Right lobe of liver (tissue), 4 donors: ENCODE data around the gene KPNA1.

Source experiments
- POLR2A ChIP-seq: fragments of 450-650 bp; IDR thresholded peaks from one replicate; pipeline ENCODE4 v1.6.1; 2017; ENCODE audit warnings: antibody characterized with exemption, mild to moderate bottlenecking
- TF ChIP-seq, protein P1 (sequence below), 4 donors: fragments of 200-600 bp in 3 of 4; fragments of 450-650 bp in 1 of 4; IDR thresholded peaks; one replicate each; pipeline versions ENCODE4 v1.5.1 to v1.8.0; 2016 to 2022; ENCODE audit warnings: antibody characterized with exemption in 4 of 4, mild to moderate bottlenecking in 2 of 4
- donor health status: DM: no; HTN: no; CAD: no.
- donor health status: DM: no; HTN: no; CAD: no.
- donor health status: DM: no; HTN: yes; CAD: no.

DNA sequence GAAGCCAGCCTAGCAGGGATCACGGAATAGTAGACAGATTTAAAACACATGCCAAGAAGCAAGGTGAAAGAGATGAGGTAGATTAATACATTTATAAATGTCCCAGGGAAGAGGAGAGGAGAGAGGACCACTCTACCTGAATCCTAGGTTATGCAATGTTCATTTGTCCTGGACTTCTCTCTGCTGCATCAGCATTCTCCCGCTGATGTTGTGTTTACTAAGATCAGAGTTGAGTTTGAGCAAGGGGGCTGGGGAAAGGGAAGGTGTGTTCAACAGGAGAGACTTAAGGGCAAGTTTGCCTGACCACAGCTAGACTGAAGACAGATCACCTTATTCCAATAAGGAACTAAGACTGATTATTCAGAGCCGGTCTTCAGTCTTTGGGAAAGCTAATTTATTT lies 1.1 kb upstream of the KPNA1 start:
- TF ChIP-seq, protein P1, sequence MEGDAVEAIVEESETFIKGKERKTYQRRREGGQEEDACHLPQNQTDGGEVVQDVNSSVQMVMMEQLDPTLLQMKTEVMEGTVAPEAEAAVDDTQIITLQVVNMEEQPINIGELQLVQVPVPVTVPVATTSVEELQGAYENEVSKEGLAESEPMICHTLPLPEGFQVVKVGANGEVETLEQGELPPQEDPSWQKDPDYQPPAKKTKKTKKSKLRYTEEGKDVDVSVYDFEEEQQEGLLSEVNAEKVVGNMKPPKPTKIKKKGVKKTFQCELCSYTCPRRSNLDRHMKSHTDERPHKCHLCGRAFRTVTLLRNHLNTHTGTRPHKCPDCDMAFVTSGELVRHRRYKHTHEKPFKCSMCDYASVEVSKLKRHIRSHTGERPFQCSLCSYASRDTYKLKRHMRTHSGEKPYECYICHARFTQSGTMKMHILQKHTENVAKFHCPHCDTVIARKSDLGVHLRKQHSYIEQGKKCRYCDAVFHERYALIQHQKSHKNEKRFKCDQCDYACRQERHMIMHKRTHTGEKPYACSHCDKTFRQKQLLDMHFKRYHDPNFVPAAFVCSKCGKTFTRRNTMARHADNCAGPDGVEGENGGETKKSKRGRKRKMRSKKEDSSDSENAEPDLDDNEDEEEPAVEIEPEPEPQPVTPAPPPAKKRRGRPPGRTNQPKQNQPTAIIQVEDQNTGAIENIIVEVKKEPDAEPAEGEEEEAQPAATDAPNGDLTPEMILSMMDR (IDR thresholded peaks at IDR 0.05): no peak
- no peak for TF ChIP-seq POLR2A
